A549 (cell line): ENCODE measurements around the gene FAM120C. TPM values are rescaled to one million over a fixed set of nuclear protein-coding genes. Genes with fewer than 3 reads are reported as not detected.

Source experiments
- ATAC-seq, 2 experiments: fragments of 200-7000 bp in 1 of 2; fragments of >200 bp in 1 of 2; cut with Nextera tagmentation in 1 of 2; cut with Tn5 transposase in 1 of 2; 3 replicates each; pipeline versions ENCODE4 v1.8.0 to v1.9.1; 2018 to 2020; ENCODE audit warnings: mild to moderate bottlenecking in 1 of 2, moderate library complexity in 1 of 2
- CTCF ChIA-PET: fragments of 300-600 bp; sonication (Branson Sonifier 250); formaldehyde crosslinking; extraction: SDS; loops from one replicate; lab custom pipeline; 2021; ENCODE audit warnings: antibody characterized with exemption, inconsistent platforms; lab: Yijun Ruan, JAX
- POLR2A ChIA-PET: fragments of 350-600 bp; formaldehyde crosslinking; extraction: SDS; loops from one replicate; lab custom pipeline; 2021; ENCODE audit warnings: antibody characterized with exemption, inconsistent platforms; lab: Yijun Ruan, JAX
- DNase-seq, 2 experiments: peaks; one replicate each; pipeline versions ENCODE4 v3.0.0 to v3.0.0-alpha.2; 2011 to 2016; ENCODE audit warnings: low read depth in 1 of 2, low spot score in 1 of 2
- FAIRE-seq: peaks from 2 replicates; lab custom pipeline; 2011; peaks lifted over from hg19 to GRCh38; lab: Jason Lieb, UNC
- H3K27ac ChIP-seq, 2 experiments: fragments of >200 bp; sonication (Bioruptor Twin); formaldehyde crosslinking; 3 replicates each; pipeline ENCODE4 v1.5.1; 2016 to 2017
- H3K4me1 ChIP-seq: fragments of >200 bp; sonication (Bioruptor Twin); formaldehyde crosslinking; 3 replicates; pipeline ENCODE4 v1.6.1; 2016
- H3K4me2 ChIP-seq: fragments of >200 bp; sonication (Bioruptor Twin); formaldehyde crosslinking; 3 replicates; pipeline ENCODE4 v1.6.1; 2016
- H3K4me3 ChIP-seq: fragments of >200 bp; sonication (Bioruptor Twin); formaldehyde crosslinking; 3 replicates; pipeline ENCODE4 v1.5.1; 2016
- H3K9me3 ChIP-seq: fragments of >200 bp; sonication (Bioruptor Twin); formaldehyde crosslinking; 3 replicates; pipeline ENCODE4 v1.6.1; 2016
- ATOH8 ChIP-seq: fragments of 250-450 bp; sonication (Bioruptor Pico); IDR thresholded peaks from 2 replicates; pipeline ENCODE4 v1.5.0; 2020; ENCODE audit warnings: low read depth, mild to moderate bottlenecking, moderate library complexity
- CBX2 ChIP-seq: fragments of 200-600 bp; sonication (generic); IDR thresholded peaks from 2 replicates; pipeline ENCODE4 v1.6.1; 2016; ENCODE audit warnings: low read depth, mild to moderate bottlenecking, borderline replicate concordance
- CBX8 ChIP-seq: fragments of 200-600 bp; sonication (generic); IDR thresholded peaks from 2 replicates; pipeline ENCODE4 v1.6.1; 2016
- CHD4 ChIP-seq: fragments of 200-600 bp; sonication (generic); IDR thresholded peaks from 2 replicates; pipeline ENCODE4 v1.6.1; 2016; ENCODE audit warnings: antibody characterized with exemption, mild to moderate bottlenecking, borderline replicate concordance
- EHF ChIP-seq: fragments of 250-450 bp; sonication (Bioruptor Pico); IDR thresholded peaks from 2 replicates; pipeline ENCODE4 v1.5.0; 2020; ENCODE audit warnings: mild to moderate bottlenecking
- EHMT2 ChIP-seq: fragments of 200-600 bp; sonication (generic); IDR thresholded peaks from 2 replicates; pipeline ENCODE4 v1.6.1; 2016; ENCODE audit warnings: antibody characterized with exemption, low read depth, mild to moderate bottlenecking, moderate library complexity
- EP300 ChIP-seq, 2 experiments: fragments of >200 bp; sonication (Bioruptor Twin); formaldehyde crosslinking; IDR thresholded peaks; 2 replicates in 1 of 2; 3 replicates in 1 of 2; pipeline ENCODE4 v1.6.1; 2016 to 2017
- ESRRA ChIP-seq: fragments of 150-350 bp; IDR thresholded peaks from 2 replicates; pipeline ENCODE4 v1.6.1; 2014; ENCODE audit warnings: mild to moderate bottlenecking, low read length, borderline replicate concordance
- FOSL2 ChIP-seq, 2 experiments: fragments of 450-650 bp in 1 of 2; fragments of >200 bp in 1 of 2; sonication (Bioruptor Twin) in 1 of 2; formaldehyde crosslinking; IDR thresholded peaks; 2 replicates each; pipeline versions ENCODE4 v1.5.0 to v1.6.1; 2016 to 2020; ENCODE audit warnings: mild to moderate bottlenecking in 1 of 2, moderate library complexity in 1 of 2
- HMGXB4 ChIP-seq: fragments of 250-450 bp; sonication (Bioruptor Pico); IDR thresholded peaks from 2 replicates; pipeline ENCODE4 v1.5.0; 2021; ENCODE audit warnings: mild to moderate bottlenecking, moderate library complexity, borderline replicate concordance
- HOXA7 ChIP-seq: fragments of 250-450 bp; sonication (Bioruptor Pico); IDR thresholded peaks from 2 replicates; pipeline ENCODE4 v1.5.0; 2020; ENCODE audit warnings: mild to moderate bottlenecking, moderate library complexity
- KDM1A ChIP-seq: fragments of 200-600 bp; sonication (generic); IDR thresholded peaks from 2 replicates; pipeline ENCODE4 v1.6.1; 2016; ENCODE audit warnings: low read depth, mild to moderate bottlenecking
- MYC ChIP-seq: IDR thresholded peaks from 2 replicates; pipeline ENCODE4 v1.6.1; 2012; ENCODE audit warnings: mild to moderate bottlenecking, inconsistent platforms, low read length, improper control_type of control experiment, borderline replicate concordance
- NPAS2 ChIP-seq: fragments of 250-450 bp; sonication (Bioruptor Pico); IDR thresholded peaks from 2 replicates; pipeline ENCODE4 v1.8.0; 2022; ENCODE audit warnings: mild to moderate bottlenecking, moderate library complexity, borderline replicate concordance
- PBX3 ChIP-seq: IDR thresholded peaks from 2 replicates; pipeline ENCODE4 v1.6.1; 2012
- PHF8 ChIP-seq: fragments of 200-600 bp; sonication (generic); IDR thresholded peaks from 2 replicates; pipeline ENCODE4 v1.6.1; 2016; ENCODE audit warnings: low read depth, mild to moderate bottlenecking, antibody characterized with exemption, moderate library complexity, borderline replicate concordance
- POLR2AphosphoS2 ChIP-seq: conservative IDR thresholded peaks from 2 replicates; pipeline ENCODE4 v1.6.1; 2012; ENCODE audit warnings: low read length, improper control_type of control experiment, inconsistent platforms
- RARB ChIP-seq: fragments of 250-450 bp; sonication (Bioruptor Pico); IDR thresholded peaks from 2 replicates; pipeline ENCODE4 v1.8.0; 2021; ENCODE audit warnings: mild to moderate bottlenecking, moderate library complexity
- RCOR1 ChIP-seq: fragments of 150-350 bp; IDR thresholded peaks from 2 replicates; pipeline ENCODE4 v1.6.1; 2014; ENCODE audit warnings: antibody characterized with exemption, low read length, low read depth
- SREBF2 ChIP-seq: fragments of 450-650 bp; IDR thresholded peaks from 2 replicates; pipeline ENCODE4 v1.6.1; 2014; ENCODE audit warnings: mild to moderate bottlenecking, moderate library complexity
- ZSCAN20 ChIP-seq: fragments of 250-450 bp; sonication (Bioruptor Pico); IDR thresholded peaks from 2 replicates; pipeline ENCODE4 v1.8.0; 2022; ENCODE audit warnings: mild to moderate bottlenecking, moderate library complexity
- WGBS: methylation state at CpG from one replicate; pipeline ENCODE4 v1.1.6; 2017; ENCODE audit errors: missing lambda C conversion rate; 5-methylcytosine and 5-hydroxymethylcytosine counted together
- polyA plus RNA-seq, 4 experiments: library from polyadenylated mRNA; depleted of rRNA in 3 of 4; stranded (reverse); fragments of >200 nt; fragmentation: RNase III in 1 of 4; extraction: RNeasy Plus Mini Kit Qiagen cat#74134 plus additional on column Dnase treatment in 1 of 4; gene quantifications; 2 replicates in 3 of 4; 3 replicates in 1 of 4; pipeline ENCODE4 v1.2.3, GENCODE V29; 2011 to 2017
- TF ChIP-seq, protein P1 (sequence below): IDR thresholded peaks from 2 replicates; pipeline ENCODE4 v1.6.1; 2012
- TF ChIP-seq, protein P2 (sequence below): fragments of 450-650 bp; IDR thresholded peaks from 2 replicates; pipeline ENCODE4 v1.6.1; 2014; ENCODE audit warnings: antibody characterized with exemption
- TF ChIP-seq, protein P3 (sequence below): fragments of 200-600 bp; sonication (generic); IDR thresholded peaks from 2 replicates; pipeline ENCODE4 v1.6.1; 2016; ENCODE audit warnings: antibody characterized with exemption, mild to moderate bottlenecking, moderate library complexity

Gene FAM120C
- polyA plus RNA-seq, 2 of the 4 experiments (the other 2 are of a cell fraction): 6.0 to 7.7 TPM

DNA sequence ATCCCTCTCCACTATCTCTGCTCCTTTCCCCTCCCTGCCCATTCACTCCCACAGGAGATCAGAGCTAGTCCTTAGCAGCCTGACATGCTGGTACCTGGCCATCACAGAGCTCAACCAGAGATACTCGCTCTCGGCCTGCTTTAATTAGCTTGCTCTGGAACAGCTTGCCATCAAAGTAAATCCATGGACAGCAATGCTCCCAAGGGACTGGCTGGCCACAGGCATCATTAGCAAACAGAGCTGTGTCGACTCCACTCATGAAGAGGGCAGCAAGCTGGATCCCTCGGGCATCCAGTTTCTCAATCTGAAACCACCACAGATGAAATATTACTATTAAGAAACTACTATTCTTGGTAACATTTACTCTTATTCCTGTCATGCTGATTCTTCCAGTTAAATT, 95.4 kb downstream of the FAM120C start:
- H3K4me2 ChIP-seq: no peak overlapping the region

GRCh38 chrX:54085666-54086065, 97.4 kb downstream of the FAM120C start:
- 85% methylated on average over 6 of the region's 6 CpGs for WGBS
- Histone ChIP-seq H3K4me3 (no peak overlapping the region), H3K9me3 (no peaks in the 10 kb centered on the region), H3K4me2 (no peak overlapping the region), H3K4me1 (no peaks in the 10 kb centered on the region), H3K27ac (no peak overlapping the region)
- POLR2A ChIA-PET: no interaction called here
- no peak for DNase-seq
- no peak for FAIRE-seq
- no peak for ATAC-seq
- CTCF ChIA-PET: interaction anchor here (0.6 kb wide), 1 partner anchor 88 kb away, joined by 3 read pairs; no protein-coding TSS in a partner anchor
- no peak for TF ChIP-seq HMGXB4 (CRISPR knock-in tag)
- no peak for TF ChIP-seq KDM1A
- no peak for TF ChIP-seq ATOH8
- no peak for TF ChIP-seq MYC
- TF ChIP-seq, protein P1, sequence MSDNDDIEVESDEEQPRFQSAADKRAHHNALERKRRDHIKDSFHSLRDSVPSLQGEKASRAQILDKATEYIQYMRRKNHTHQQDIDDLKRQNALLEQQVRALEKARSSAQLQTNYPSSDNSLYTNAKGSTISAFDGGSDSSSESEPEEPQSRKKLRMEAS: no peak
- no peak for TF ChIP-seq CBX2
- TF ChIP-seq PBX3: no peak
- TF ChIP-seq EP300 (IDR thresholded peaks at IDR 0.05): no peak
- no peak for TF ChIP-seq ESRRA

More for the DNA sequence above, 95.4 kb downstream of the FAM120C start:
- DNase-seq (no peak), FAIRE-seq (no peak), ATAC-seq (no peak)
- ChIA-PET POLR2A (no interaction called here), CTCF (interaction anchor here (0.6 to 0.7 kb wide), 2 partner anchors 9 to 21 kb away, joined by 3 read pairs; no protein-coding TSS in a partner anchor)
- no peak overlapping the region for H3K27ac ChIP-seq
- no peaks in the 10 kb centered on the region for H3K9me3 ChIP-seq
- H3K4me1 ChIP-seq: no peaks in the 10 kb centered on the region
- no peak overlapping the region for H3K4me3 ChIP-seq
- TF ChIP-seq, protein P2, sequence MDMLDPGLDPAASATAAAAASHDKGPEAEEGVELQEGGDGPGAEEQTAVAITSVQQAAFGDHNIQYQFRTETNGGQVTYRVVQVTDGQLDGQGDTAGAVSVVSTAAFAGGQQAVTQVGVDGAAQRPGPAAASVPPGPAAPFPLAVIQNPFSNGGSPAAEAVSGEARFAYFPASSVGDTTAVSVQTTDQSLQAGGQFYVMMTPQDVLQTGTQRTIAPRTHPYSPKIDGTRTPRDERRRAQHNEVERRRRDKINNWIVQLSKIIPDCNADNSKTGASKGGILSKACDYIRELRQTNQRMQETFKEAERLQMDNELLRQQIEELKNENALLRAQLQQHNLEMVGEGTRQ: no peak
- TF ChIP-seq EHMT2: no peak
- TF ChIP-seq NPAS2: no peak
- TF ChIP-seq SREBF2: no peak
- TF ChIP-seq ZSCAN20 (CRISPR knock-in tag): no peak
- TF ChIP-seq EHF: no peak
- no peak for TF ChIP-seq PHF8
- TF ChIP-seq HOXA7 (CRISPR knock-in tag): no peak
- TF ChIP-seq, protein P3, sequence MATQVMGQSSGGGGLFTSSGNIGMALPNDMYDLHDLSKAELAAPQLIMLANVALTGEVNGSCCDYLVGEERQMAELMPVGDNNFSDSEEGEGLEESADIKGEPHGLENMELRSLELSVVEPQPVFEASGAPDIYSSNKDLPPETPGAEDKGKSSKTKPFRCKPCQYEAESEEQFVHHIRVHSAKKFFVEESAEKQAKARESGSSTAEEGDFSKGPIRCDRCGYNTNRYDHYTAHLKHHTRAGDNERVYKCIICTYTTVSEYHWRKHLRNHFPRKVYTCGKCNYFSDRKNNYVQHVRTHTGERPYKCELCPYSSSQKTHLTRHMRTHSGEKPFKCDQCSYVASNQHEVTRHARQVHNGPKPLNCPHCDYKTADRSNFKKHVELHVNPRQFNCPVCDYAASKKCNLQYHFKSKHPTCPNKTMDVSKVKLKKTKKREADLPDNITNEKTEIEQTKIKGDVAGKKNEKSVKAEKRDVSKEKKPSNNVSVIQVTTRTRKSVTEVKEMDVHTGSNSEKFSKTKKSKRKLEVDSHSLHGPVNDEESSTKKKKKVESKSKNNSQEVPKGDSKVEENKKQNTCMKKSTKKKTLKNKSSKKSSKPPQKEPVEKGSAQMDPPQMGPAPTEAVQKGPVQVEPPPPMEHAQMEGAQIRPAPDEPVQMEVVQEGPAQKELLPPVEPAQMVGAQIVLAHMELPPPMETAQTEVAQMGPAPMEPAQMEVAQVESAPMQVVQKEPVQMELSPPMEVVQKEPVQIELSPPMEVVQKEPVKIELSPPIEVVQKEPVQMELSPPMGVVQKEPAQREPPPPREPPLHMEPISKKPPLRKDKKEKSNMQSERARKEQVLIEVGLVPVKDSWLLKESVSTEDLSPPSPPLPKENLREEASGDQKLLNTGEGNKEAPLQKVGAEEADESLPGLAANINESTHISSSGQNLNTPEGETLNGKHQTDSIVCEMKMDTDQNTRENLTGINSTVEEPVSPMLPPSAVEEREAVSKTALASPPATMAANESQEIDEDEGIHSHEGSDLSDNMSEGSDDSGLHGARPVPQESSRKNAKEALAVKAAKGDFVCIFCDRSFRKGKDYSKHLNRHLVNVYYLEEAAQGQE: no peak
- TF ChIP-seq HMGXB4 (CRISPR knock-in tag): no peak
- no peak for TF ChIP-seq RARB (CRISPR knock-in tag)
- no peak for TF ChIP-seq FOSL2 (IDR thresholded peaks at IDR 0.05)
- no peak for TF ChIP-seq FOSL2 (CRISPR knock-in tag; IDR thresholded peaks at IDR 0.05)
- no peak for TF ChIP-seq RCOR1
- no peak for TF ChIP-seq CBX8
- TF ChIP-seq CHD4: no peak
- no peak for TF ChIP-seq POLR2AphosphoS2
- WGBS: 80% methylated on average over 4 of the region's 4 CpGs
